Chondrocyte (in vitro differentiated cells): ENCODE data around the gene PRPF40A. TPM values are rescaled to one million over a fixed set of nuclear protein-coding genes. Genes with fewer than 3 reads are reported as not detected.

Experiments used
- DNase-seq: peaks from one replicate; pipeline ENCODE4 v3.0.0; 2021; ENCODE audit warnings: mixed read lengths, low spot score
- H3K27ac Mint-ChIP-seq: one replicate; pipeline ENCODE4 v1.8.0; 2021; ENCODE audit warnings: mild to moderate bottlenecking, moderate library complexity, mixed read lengths; ENCODE audit not compliant: unreplicated experiment
- H3K27me3 Mint-ChIP-seq: 2 replicates; pipeline ENCODE4 v1.8.0; 2021; ENCODE audit warnings: low read depth, mixed read lengths
- H3K36me3 Mint-ChIP-seq: 2 replicates; pipeline ENCODE4 v1.8.0; 2021; ENCODE audit warnings: low read depth, mixed read lengths
- H3K4me1 Mint-ChIP-seq: 2 replicates; pipeline ENCODE4 v1.8.0; 2021; ENCODE audit warnings: low read depth, mild to moderate bottlenecking, mixed read lengths
- H3K4me3 Mint-ChIP-seq: one replicate; pipeline ENCODE4 v1.8.0; 2021; ENCODE audit warnings: mild to moderate bottlenecking, moderate library complexity, mixed read lengths; ENCODE audit not compliant: unreplicated experiment
- H3K9me3 Mint-ChIP-seq: 2 replicates; pipeline ENCODE4 v1.8.0; 2021; ENCODE audit warnings: low read depth, mixed read lengths
- total RNA-seq: library from RNA; stranded (reverse); gene quantifications from 3 replicates; pipeline ENCODE4 v1.2.1, GENCODE V29; 2021
- TF ChIP-seq, protein P1 (sequence below): fragments of 200-600 bp; sonication (generic); IDR thresholded peaks from 2 replicates; pipeline ENCODE4 v1.5.0; 2021; ENCODE audit warnings: antibody characterized with exemption, mild to moderate bottlenecking, moderate library complexity

The PRPF40A gene
- total RNA-seq, 1 donor from 2014 or later = 67.6 TPM

DNA sequence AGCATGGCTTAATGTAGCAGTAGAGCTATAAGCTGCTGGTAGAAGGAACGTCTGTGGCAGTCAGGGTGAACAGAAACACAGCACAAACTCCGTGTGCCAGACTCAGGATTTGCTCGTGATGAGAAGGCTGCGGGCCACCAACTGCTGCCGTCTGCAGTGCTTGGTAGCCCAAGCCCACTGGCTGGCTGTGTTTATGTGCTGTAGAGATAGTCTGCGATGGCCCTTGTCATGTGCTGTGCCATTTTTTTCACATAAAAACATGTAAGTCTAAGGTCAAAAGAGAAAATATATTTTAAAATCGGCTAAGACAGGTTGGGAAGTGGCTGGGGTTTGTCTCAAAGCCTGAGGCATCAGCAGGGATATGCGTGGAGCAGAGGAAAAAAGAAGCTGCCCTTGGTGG, 78.7 kb downstream of the PRPF40A start:
- no peak overlapping the region for H3K4me3 Mint-ChIP-seq
- no peaks in the 10 kb centered on the region for H3K9me3 Mint-ChIP-seq
- DNase-seq = no peak
- no peaks in the 10 kb centered on the region for H3K27me3 Mint-ChIP-seq
- no peak overlapping the region for H3K27ac Mint-ChIP-seq
- peaks cover 26% of the 10 kb centered on the region for H3K36me3 Mint-ChIP-seq
- no peaks in the 10 kb centered on the region for H3K4me1 Mint-ChIP-seq
- TF ChIP-seq, protein P1, sequence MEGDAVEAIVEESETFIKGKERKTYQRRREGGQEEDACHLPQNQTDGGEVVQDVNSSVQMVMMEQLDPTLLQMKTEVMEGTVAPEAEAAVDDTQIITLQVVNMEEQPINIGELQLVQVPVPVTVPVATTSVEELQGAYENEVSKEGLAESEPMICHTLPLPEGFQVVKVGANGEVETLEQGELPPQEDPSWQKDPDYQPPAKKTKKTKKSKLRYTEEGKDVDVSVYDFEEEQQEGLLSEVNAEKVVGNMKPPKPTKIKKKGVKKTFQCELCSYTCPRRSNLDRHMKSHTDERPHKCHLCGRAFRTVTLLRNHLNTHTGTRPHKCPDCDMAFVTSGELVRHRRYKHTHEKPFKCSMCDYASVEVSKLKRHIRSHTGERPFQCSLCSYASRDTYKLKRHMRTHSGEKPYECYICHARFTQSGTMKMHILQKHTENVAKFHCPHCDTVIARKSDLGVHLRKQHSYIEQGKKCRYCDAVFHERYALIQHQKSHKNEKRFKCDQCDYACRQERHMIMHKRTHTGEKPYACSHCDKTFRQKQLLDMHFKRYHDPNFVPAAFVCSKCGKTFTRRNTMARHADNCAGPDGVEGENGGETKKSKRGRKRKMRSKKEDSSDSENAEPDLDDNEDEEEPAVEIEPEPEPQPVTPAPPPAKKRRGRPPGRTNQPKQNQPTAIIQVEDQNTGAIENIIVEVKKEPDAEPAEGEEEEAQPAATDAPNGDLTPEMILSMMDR = no peak

DNA sequence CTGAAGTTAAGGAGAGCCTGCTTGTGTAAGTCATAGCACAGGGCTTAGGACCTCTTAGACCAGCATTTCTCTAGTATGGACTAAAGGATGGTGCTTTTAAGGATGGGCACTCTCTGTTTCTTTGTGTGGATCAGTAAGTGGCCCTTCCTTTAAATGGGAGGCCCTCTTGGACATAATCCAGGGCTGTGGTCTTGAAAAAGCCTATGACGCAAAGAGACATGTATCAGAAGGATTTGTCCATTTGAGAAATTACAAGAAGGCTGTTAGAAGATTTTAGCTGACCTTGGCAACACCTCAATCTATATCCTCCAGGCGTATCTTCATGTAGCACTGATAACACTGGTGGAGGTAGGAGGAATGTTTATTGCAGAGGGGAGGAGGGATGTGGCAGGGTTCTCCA, 79.2 kb downstream of the PRPF40A start:
- H3K4me1 Mint-ChIP-seq = no peaks in the 10 kb centered on the region
- no peaks in the 10 kb centered on the region for H3K27me3 Mint-ChIP-seq
- DNase-seq = no peak
- TF ChIP-seq, protein P1 = no peak
- H3K9me3 Mint-ChIP-seq = no peaks in the 10 kb centered on the region
- H3K4me3 Mint-ChIP-seq = no peak overlapping the region
- peaks cover 26% of the 10 kb centered on the region for H3K36me3 Mint-ChIP-seq
- H3K27ac Mint-ChIP-seq = no peak overlapping the region

DNA sequence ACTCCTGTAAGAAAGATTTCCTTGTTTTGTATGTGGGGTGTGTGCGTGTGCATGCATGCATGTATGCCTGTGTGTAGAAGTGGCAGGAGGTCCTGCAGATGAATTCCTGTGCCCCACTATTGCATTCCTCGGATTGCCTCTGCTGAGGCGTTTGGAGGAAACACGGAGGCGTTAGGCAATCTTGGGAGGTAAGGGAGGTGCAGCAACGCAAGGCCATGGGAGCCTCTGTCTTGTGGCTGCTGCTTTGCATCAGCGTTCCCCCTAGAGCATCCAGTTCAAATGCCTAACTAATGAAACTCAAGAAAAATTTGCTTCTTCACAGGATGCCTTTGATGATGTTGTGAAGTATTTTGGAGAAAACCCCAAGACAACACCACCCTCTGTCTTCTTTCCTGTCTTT, 80.0 kb downstream of the PRPF40A start:
- H3K4me3 Mint-ChIP-seq = no peak overlapping the region
- no peak for DNase-seq
- no peaks in the 10 kb centered on the region for H3K27me3 Mint-ChIP-seq
- no peaks in the 10 kb centered on the region for H3K9me3 Mint-ChIP-seq
- TF ChIP-seq, protein P1 = no peak
- peaks cover 26% of the 10 kb centered on the region for H3K36me3 Mint-ChIP-seq
- H3K27ac Mint-ChIP-seq = no peak overlapping the region
- H3K4me1 Mint-ChIP-seq = no peaks in the 10 kb centered on the region

GRCh38 chr2:152635635-152636298, 81.5 kb downstream of the PRPF40A start:
- TF ChIP-seq, protein P1 = peak; percentile 95
- Mint-ChIP-seq H3K36me3 (peaks cover 19% of the 10 kb centered on the region), H3K27me3 (no peaks in the 10 kb centered on the region), H3K9me3 (no peaks in the 10 kb centered on the region), H3K4me1 (no peaks in the 10 kb centered on the region), H3K27ac (no peak overlapping the region), H3K4me3 (no peak overlapping the region)
- no peak for DNase-seq

DNA sequence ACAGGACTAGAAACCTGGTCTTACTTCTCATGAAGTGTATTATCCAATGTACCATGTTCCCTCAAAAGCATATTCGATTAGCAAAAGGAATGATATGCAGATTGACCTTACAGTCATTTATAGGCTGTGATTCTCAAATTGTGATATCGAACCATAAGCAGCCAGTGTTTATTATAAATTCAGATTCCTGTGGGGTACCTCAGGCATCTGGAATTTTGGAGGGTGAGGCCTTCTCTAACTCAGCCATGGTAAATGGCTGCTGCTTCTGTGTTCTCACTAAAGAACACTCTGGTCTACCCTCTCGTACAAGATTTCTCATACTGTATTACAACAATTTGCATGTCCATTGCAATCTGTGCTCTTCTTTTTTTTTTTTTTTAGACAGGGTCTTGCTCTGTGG, 84.5 kb downstream of the PRPF40A start:
- no peak for DNase-seq
- no peaks in the 10 kb centered on the region for H3K9me3 Mint-ChIP-seq
- H3K27ac Mint-ChIP-seq = no peak overlapping the region
- peaks cover 10% of the 10 kb centered on the region for H3K36me3 Mint-ChIP-seq
- H3K4me3 Mint-ChIP-seq = no peak overlapping the region
- H3K4me1 Mint-ChIP-seq = no peaks in the 10 kb centered on the region
- no peaks in the 10 kb centered on the region for H3K27me3 Mint-ChIP-seq
- TF ChIP-seq, protein P1 = no peak
